CD14-positive monocyte (primary cell): Measurements from ENCODE around the gene PKD1L1. TPM values are rescaled to one million over a fixed set of nuclear protein-coding genes. Genes with fewer than 3 reads are reported as not detected.

Experiments
- DNase-seq, 3 donors: peaks; one replicate each; pipeline ENCODE4 v3.0.0-alpha.2; 2011 to 2022
- H2AFZ ChIP-seq: 2 replicates; pipeline ENCODE4 v1.6.0; 2012; ENCODE audit warnings: mild to moderate bottlenecking, low read depth, low read length, inconsistent platforms; ENCODE audit not compliant: insufficient read depth, poor library complexity, severe bottlenecking
- H3K27ac ChIP-seq, 2 donors: 1 replicate in 1 of 2; 2 replicates in 1 of 2; pipeline ENCODE4 v1.5.1; 2012 to 2013; ENCODE audit warnings: low read length in 2 of 2, control low read depth in 1 of 2, inconsistent platforms in 1 of 2, low read depth in 1 of 2, mild to moderate bottlenecking in 1 of 2
- H3K27me3 ChIP-seq, 2 donors: one replicate each; pipeline versions ENCODE4 v1.6.0 to v1.6.1; 2011 to 2013; ENCODE audit warnings: low read length in 2 of 2; ENCODE audit not compliant: control insufficient read depth in 2 of 2, insufficient read depth in 2 of 2
- H3K36me3 ChIP-seq, 2 donors: replicated peaks in 1 of 2; 1 replicate in 1 of 2; 2 replicates in 1 of 2; pipeline versions ENCODE4 v1.5.1 to v1.6.1; 2012 to 2013; ENCODE audit warnings: low read length in 2 of 2, control low read depth in 1 of 2, inconsistent platforms in 1 of 2, mild to moderate bottlenecking in 1 of 2; ENCODE audit not compliant: insufficient read depth in 2 of 2, control insufficient read depth in 1 of 2
- H3K4me1 ChIP-seq, 2 donors: 1 replicate in 1 of 2; 2 replicates in 1 of 2; pipeline versions ENCODE4 v1.5.1 to v1.6.1; 2012 to 2013; ENCODE audit warnings: low read length in 2 of 2, control low read depth in 1 of 2, inconsistent platforms in 1 of 2, mild to moderate bottlenecking in 1 of 2, moderate library complexity in 1 of 2; ENCODE audit not compliant: insufficient read depth in 2 of 2, control insufficient read depth in 1 of 2
- H3K4me2 ChIP-seq: replicated peaks from 2 replicates; pipeline ENCODE3; 2012; ENCODE audit warnings: low read length, moderate library complexity, mild to moderate bottlenecking; ENCODE audit not compliant: poor library complexity, severe bottlenecking; ENCODE audit errors: extremely low read depth
- H3K4me3 ChIP-seq, 3 experiments: fragments of 200-600 bp in 1 of 3; sonication (generic) in 1 of 3; replicated peaks in 1 of 3; 1 replicate in 2 of 3; 2 replicates in 1 of 3; pipeline ENCODE4 v1.5.1; 2011 to 2013; ENCODE audit warnings: low read length in 3 of 3, mild to moderate bottlenecking in 3 of 3, control low read depth in 2 of 3, low read depth in 2 of 3, inconsistent platforms in 1 of 3, moderate library complexity in 1 of 3
- H3K79me2 ChIP-seq: 2 replicates; pipeline ENCODE4 v1.6.0; 2012; ENCODE audit warnings: mild to moderate bottlenecking, control low read depth, inconsistent platforms, low read length, moderate library complexity; ENCODE audit not compliant: insufficient read depth
- H3K9ac ChIP-seq: 2 replicates; pipeline ENCODE4 v1.6.0; 2017; ENCODE audit warnings: low read length, mild to moderate bottlenecking; ENCODE audit not compliant: insufficient read depth, poor library complexity, severe bottlenecking
- H3K9me3 ChIP-seq, 2 donors: replicated peaks in 1 of 2; 1 replicate in 1 of 2; 2 replicates in 1 of 2; pipeline versions ENCODE4 v1.5.1 to v1.6.1; 2012 to 2013; ENCODE audit warnings: low read length in 2 of 2, control low read depth in 1 of 2; ENCODE audit not compliant: control insufficient read depth in 1 of 2, insufficient read depth in 1 of 2
- H4K20me1 ChIP-seq: 2 replicates; pipeline ENCODE4 v1.6.0; 2012; ENCODE audit warnings: mild to moderate bottlenecking, low read length, control low read depth, moderate library complexity; ENCODE audit not compliant: insufficient read depth
- H3K27ac Mint-ChIP-seq, 7 donors: one replicate each; pipeline ENCODE4 v1.8.0; 2020; ENCODE audit warnings: mild to moderate bottlenecking in 7 of 7, mixed read lengths in 7 of 7, moderate library complexity in 6 of 7, inconsistent platforms in 2 of 7
- H3K27me3 Mint-ChIP-seq, 3 donors: one replicate each; pipeline ENCODE4 v1.8.0; 2021 to 2022; ENCODE audit warnings: low read depth in 3 of 3, mild to moderate bottlenecking in 3 of 3, mixed read lengths in 3 of 3, moderate library complexity in 3 of 3, inconsistent platforms in 1 of 3
- H3K36me3 Mint-ChIP-seq, 2 donors: one replicate each; pipeline ENCODE4 v1.8.0; 2020; ENCODE audit warnings: mixed read lengths in 2 of 2, inconsistent platforms in 1 of 2, mild to moderate bottlenecking in 1 of 2
- H3K4me1 Mint-ChIP-seq: one replicate; pipeline ENCODE4 v1.8.0; 2020; ENCODE audit warnings: mild to moderate bottlenecking, mixed read lengths
- H3K4me3 Mint-ChIP-seq, 2 donors: one replicate each; pipeline ENCODE4 v1.8.0; 2020; ENCODE audit warnings: mild to moderate bottlenecking in 2 of 2, mixed read lengths in 2 of 2, moderate library complexity in 1 of 2
- H3K9me3 Mint-ChIP-seq, 7 donors: one replicate each; pipeline ENCODE4 v1.8.0; 2020 to 2022; ENCODE audit warnings: mixed read lengths in 7 of 7, mild to moderate bottlenecking in 6 of 7, moderate library complexity in 6 of 7, inconsistent platforms in 2 of 7
- WGBS: methylation state at CpG from one replicate; pipeline ENCODE4 v1.1.5; 2013; ENCODE audit warnings: missing lambda C conversion rate; ENCODE audit not compliant: insufficient coverage; 5-methylcytosine and 5-hydroxymethylcytosine counted together
- intact Hi-C, 2 donors: fragments of 100-400 bp; cut with micrococcal nuclease; formaldehyde crosslinking; loops; one replicate each; pipeline versions ENCODE4 v1.15.0 to v1.15.1; 2023
- polyA plus RNA-seq, 3 donors: library from polyadenylated mRNA; depleted of rRNA in 1 of 3; unstranded in 2 of 3; stranded (reverse) in 1 of 3; fragments of 300-500 nt in 2 of 3; fragments of >200 nt in 1 of 3; fragmentation: Illumina TruSeq in 2 of 3; gene quantifications; 1 replicate in 2 of 3; 2 replicates in 1 of 3; pipeline ENCODE4 v1.2.3, GENCODE V29; 2012 to 2021
- TF ChIP-seq, protein P1 (sequence below): fragments of 200-600 bp; IDR thresholded peaks from one replicate; pipeline ENCODE4 v1.8.0; 2022; ENCODE audit warnings: antibody characterized with exemption, mild to moderate bottlenecking

PKD1L1 gene
- polyA plus RNA-seq, 3 donors = 0.19 TPM; not detected in 2

DNA sequence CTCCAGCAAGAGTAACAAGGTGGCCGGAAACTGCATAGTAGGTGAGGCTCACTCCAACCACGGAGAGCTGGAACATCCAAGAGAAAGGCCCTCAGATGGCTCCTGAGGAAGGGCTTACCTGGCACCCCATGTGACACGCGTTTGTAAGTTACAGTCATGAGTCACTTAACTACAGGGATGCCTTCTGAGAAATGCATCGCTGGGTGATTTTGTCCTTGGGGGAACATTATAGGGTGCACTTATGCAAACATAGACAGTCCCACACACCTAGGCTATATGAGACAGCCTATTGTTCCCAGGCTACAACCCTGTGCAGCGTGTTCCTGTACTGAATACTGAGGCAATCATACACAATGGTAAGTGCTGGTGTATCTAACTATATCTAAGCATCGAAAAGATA lies 139.9 kb downstream of the PKD1L1 start:
- peaks cover 56 to 60% of the 10 kb centered on the region in 2 donors for H3K4me1 ChIP-seq
- no peak overlapping the region for H3K4me2 ChIP-seq
- WGBS = 100% methylated on average over 1 of the region's 7 CpGs
- Mint-ChIP-seq H3K4me3 (no peak overlapping the region), H3K27me3 (peaks cover 0 to 5% (median 0%) of the 10 kb centered on the region in 3 donors), H3K27ac (peak overlapping the region in 3 of 7 donors; percentile 52 to 68 (median 68)), H3K36me3 (no peaks in the 10 kb centered on the region), H3K9me3 (no peaks in the 10 kb centered on the region), H3K4me1 (peaks cover 65% of the 10 kb centered on the region)
- H3K9me3 ChIP-seq = no peaks in the 10 kb centered on the region
- no peak for DNase-seq
- H4K20me1 ChIP-seq = no peaks in the 10 kb centered on the region
- TF ChIP-seq, protein P1, sequence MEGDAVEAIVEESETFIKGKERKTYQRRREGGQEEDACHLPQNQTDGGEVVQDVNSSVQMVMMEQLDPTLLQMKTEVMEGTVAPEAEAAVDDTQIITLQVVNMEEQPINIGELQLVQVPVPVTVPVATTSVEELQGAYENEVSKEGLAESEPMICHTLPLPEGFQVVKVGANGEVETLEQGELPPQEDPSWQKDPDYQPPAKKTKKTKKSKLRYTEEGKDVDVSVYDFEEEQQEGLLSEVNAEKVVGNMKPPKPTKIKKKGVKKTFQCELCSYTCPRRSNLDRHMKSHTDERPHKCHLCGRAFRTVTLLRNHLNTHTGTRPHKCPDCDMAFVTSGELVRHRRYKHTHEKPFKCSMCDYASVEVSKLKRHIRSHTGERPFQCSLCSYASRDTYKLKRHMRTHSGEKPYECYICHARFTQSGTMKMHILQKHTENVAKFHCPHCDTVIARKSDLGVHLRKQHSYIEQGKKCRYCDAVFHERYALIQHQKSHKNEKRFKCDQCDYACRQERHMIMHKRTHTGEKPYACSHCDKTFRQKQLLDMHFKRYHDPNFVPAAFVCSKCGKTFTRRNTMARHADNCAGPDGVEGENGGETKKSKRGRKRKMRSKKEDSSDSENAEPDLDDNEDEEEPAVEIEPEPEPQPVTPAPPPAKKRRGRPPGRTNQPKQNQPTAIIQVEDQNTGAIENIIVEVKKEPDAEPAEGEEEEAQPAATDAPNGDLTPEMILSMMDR = no peak
- no peaks in the 10 kb centered on the region for H3K36me3 ChIP-seq
- H2AFZ ChIP-seq = no peak overlapping the region
- intact Hi-C loops = no loop called here
- H3K27me3 ChIP-seq = no peaks in the 10 kb centered on the region
- no peak overlapping the region for H3K9ac ChIP-seq
- no peak overlapping the region for H3K27ac ChIP-seq
- no peak overlapping the region for H3K4me3 ChIP-seq
- H3K79me2 ChIP-seq = no peaks in the 10 kb centered on the region

- Histone ChIP-seq H3K27ac (peak overlapping the region in 1 of 2 donors; percentile 61), H3K36me3 (no peaks in the 10 kb centered on the region), H3K27me3 (no peaks in the 10 kb centered on the region), H4K20me1 (no peaks in the 10 kb centered on the region), H3K4me1 (peaks cover 50 to 55% of the 10 kb centered on the region in 2 donors), H3K9ac (peak overlapping the region; percentile 17), H2AFZ (peak overlapping the region; percentile 33), H3K4me3 (peak overlapping the region in 1 of 3 experiments; percentile 62), H3K4me2 (peak overlapping the region; percentile 72), H3K9me3 (no peaks in the 10 kb centered on the region), H3K79me2 (no peaks in the 10 kb centered on the region)
- Mint-ChIP-seq H3K27me3 (peaks cover 0 to 7% (median 0%) of the 10 kb centered on the region in 3 donors), H3K9me3 (no peaks in the 10 kb centered on the region), H3K36me3 (no peaks in the 10 kb centered on the region), H3K4me1 (peaks cover 61% of the 10 kb centered on the region), H3K4me3 (no peak overlapping the region), H3K27ac (peak overlapping the region in 2 of 7 donors; percentile 42 to 52)
- no peak for DNase-seq
- WGBS = 94% methylated on average over 2 of the region's 5 CpGs
- intact Hi-C loops = no loop called here
- TF ChIP-seq, protein P1 = no peak
These were observed 140.5 kb downstream of the PKD1L1 start for GRCh38 chr7:47807756-47808155.
